Natural killer cell (primary cell): ENCODE results near the gene RDH14. TPM values are rescaled to one million over a fixed set of nuclear protein-coding genes. Genes with fewer than 3 reads are reported as not detected.

Source experiments
- ATAC-seq, 3 donors: fragments of 150-1000 bp in 2 of 3; fragments of 200-7000 bp in 1 of 3; cut with Tn5 transposase; 1 replicate in 1 of 3; 2 replicates in 2 of 3; pipeline ENCODE4 v1.10.0; 2021; ENCODE audit warnings: mild to moderate bottlenecking in 2 of 3, moderate library complexity in 2 of 3
- DNase-seq, 2 donors: peaks; one replicate each; pipeline versions ENCODE4 v3.0.0 to v3.0.0-alpha.2; 2013 to 2021; ENCODE audit warnings: mixed read lengths in 1 of 2
- H3K27ac ChIP-seq: one replicate; pipeline ENCODE4 v1.5.1; 2013; ENCODE audit warnings: mild to moderate bottlenecking, low read length
- H3K27me3 ChIP-seq: one replicate; pipeline ENCODE4 v1.6.1; 2013; ENCODE audit warnings: low read length; ENCODE audit not compliant: control insufficient read depth, insufficient read depth
- H3K36me3 ChIP-seq: one replicate; pipeline ENCODE4 v1.6.1; 2013; ENCODE audit warnings: low read length; ENCODE audit not compliant: control insufficient read depth, insufficient read depth
- H3K4me1 ChIP-seq: one replicate; pipeline ENCODE4 v1.6.1; 2013; ENCODE audit warnings: low read length; ENCODE audit not compliant: control insufficient read depth, insufficient read depth
- H3K4me3 ChIP-seq: one replicate; pipeline ENCODE4 v1.5.1; 2013; ENCODE audit warnings: low read length
- H3K9me3 ChIP-seq: one replicate; pipeline ENCODE4 v1.6.1; 2013; ENCODE audit warnings: low read length; ENCODE audit not compliant: control insufficient read depth, insufficient read depth
- H3K27ac Mint-ChIP-seq, 2 donors: one replicate each; pipeline ENCODE4 v1.8.0; 2022; ENCODE audit warnings: mild to moderate bottlenecking in 2 of 2, mixed read lengths in 2 of 2, moderate library complexity in 1 of 2
- H3K27me3 Mint-ChIP-seq, 2 donors: one replicate each; pipeline ENCODE4 v1.8.0; 2022; ENCODE audit warnings: low read depth in 2 of 2, mixed read lengths in 2 of 2
- H3K36me3 Mint-ChIP-seq: one replicate; pipeline ENCODE4 v1.8.0; 2022; ENCODE audit warnings: mixed read lengths
- H3K4me1 Mint-ChIP-seq, 2 donors: one replicate each; pipeline ENCODE4 v1.8.0; 2022; ENCODE audit warnings: mixed read lengths in 2 of 2
- H3K4me3 Mint-ChIP-seq: one replicate; pipeline ENCODE4 v1.8.0; 2022; ENCODE audit warnings: mild to moderate bottlenecking, moderate library complexity, mixed read lengths
- H3K9me3 Mint-ChIP-seq, 2 donors: one replicate each; pipeline ENCODE4 v1.8.0; 2022; ENCODE audit warnings: mixed read lengths in 2 of 2
- CTCF ChIP-seq: fragments of 200-600 bp; IDR thresholded peaks from one replicate; pipeline ENCODE4 v1.8.0; 2022; ENCODE audit warnings: antibody characterized with exemption
- WGBS: methylation state at CpG from one replicate; pipeline ENCODE4 v1.1.7; 2013; ENCODE audit warnings: missing lambda C conversion rate; ENCODE audit not compliant: insufficient coverage; 5-methylcytosine and 5-hydroxymethylcytosine counted together
- intact Hi-C: fragments of 100-400 bp; cut with micrococcal nuclease; formaldehyde crosslinking; loops from one replicate; pipeline ENCODE4 v1.14.2; 2022
- total RNA-seq, 4 donors: library from RNA; stranded (reverse); fragments of 120-200 nt in 1 of 4; gene quantifications; one replicate each; pipeline versions ENCODE4 v1.2.3 to v1.2.4, GENCODE V29; 2013 to 2022

Gene RDH14
- total RNA-seq, 3 donors from 2014 or later (not counting 1 experiment from before 2014, with no cell fraction given): 8.7 to 13.5 (median 12.5) TPM

- H3K27ac Mint-ChIP-seq: peak overlapping the region in 1 of 2 donors; percentile 71
- no peaks in the 10 kb centered on the region for H3K4me1 ChIP-seq
- no peaks in the 10 kb centered on the region for H3K9me3 ChIP-seq
- H3K27me3 Mint-ChIP-seq: peaks cover 2 to 6% of the 10 kb centered on the region in 2 donors
- H3K36me3 ChIP-seq: no peaks in the 10 kb centered on the region
- H3K4me3 Mint-ChIP-seq: no peak overlapping the region
- TF ChIP-seq CTCF: no peak
- H3K36me3 Mint-ChIP-seq: peaks cover 6% of the 10 kb centered on the region
- intact Hi-C loops: no loop called here
- ATAC-seq: peak in 1 of 3 donors; percentile 29
- peak in 1 of 2 donors; percentile 23 for DNase-seq
- H3K27me3 ChIP-seq: no peaks in the 10 kb centered on the region
- peaks cover 16 to 19% of the 10 kb centered on the region in 2 donors for H3K4me1 Mint-ChIP-seq
- H3K27ac ChIP-seq: peak overlapping the region; percentile 38
- H3K9me3 Mint-ChIP-seq: no peaks in the 10 kb centered on the region
- 23% methylated on average over 2 of the region's 2 CpGs for WGBS
- no peak overlapping the region for H3K4me3 ChIP-seq
These were observed 13.9 kb downstream of the RDH14 start for GRCh38 chr2:18546567-18546966.

DNA sequence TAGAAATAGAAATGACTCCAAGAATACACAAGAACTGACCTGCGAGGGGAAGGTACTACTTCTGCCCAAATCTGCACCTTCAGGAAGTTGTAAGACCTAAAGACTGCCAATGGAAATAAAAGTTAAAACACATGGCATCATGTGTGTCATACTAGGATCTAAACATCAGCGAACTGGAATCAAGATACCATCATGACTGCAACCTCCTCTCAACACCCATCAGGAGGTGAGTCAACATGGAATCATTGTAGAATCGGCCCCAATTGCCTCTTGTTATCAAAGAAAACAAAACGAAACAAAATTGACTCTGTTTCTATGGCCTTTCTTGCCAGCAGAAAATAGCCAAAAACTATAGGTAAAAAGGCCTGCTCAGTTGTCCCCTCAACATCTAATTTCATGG is 15.1 kb downstream of the RDH14 start:
- no peak overlapping the region for H3K4me3 Mint-ChIP-seq
- no peak for DNase-seq
- intact Hi-C loops: no loop called here

GRCh38 chr2:18544171-18544570 is 16.3 kb downstream of the RDH14 start:
- Mint-ChIP-seq H3K4me3 (no peak overlapping the region), H3K36me3 (peaks cover 8% of the 10 kb centered on the region), H3K4me1 (peaks cover 10 to 16% of the 10 kb centered on the region in 2 donors), H3K27me3 (peaks cover 6 to 17% of the 10 kb centered on the region in 2 donors), H3K9me3 (peaks cover 4% of the 10 kb centered on the region in 2 donors), H3K27ac (no peak overlapping the region)
- DNase-seq (no peak), ATAC-seq (no peak)
- Histone ChIP-seq H3K27ac (no peak overlapping the region), H3K4me1 (no peaks in the 10 kb centered on the region), H3K4me3 (no peak overlapping the region), H3K9me3 (no peaks in the 10 kb centered on the region), H3K27me3 (no peaks in the 10 kb centered on the region), H3K36me3 (no peaks in the 10 kb centered on the region)
- intact Hi-C loops: no loop called here
- 95% methylated on average over 3 of the region's 3 CpGs for WGBS
- TF ChIP-seq CTCF: no peak

More for the DNA sequence above, 15.1 kb downstream of the RDH14 start:
- Mint-ChIP-seq H3K27ac (no peak overlapping the region), H3K4me1 (peaks cover 15 to 16% of the 10 kb centered on the region in 2 donors), H3K36me3 (peaks cover 8% of the 10 kb centered on the region), H3K27me3 (peaks cover 6 to 17% of the 10 kb centered on the region in 2 donors), H3K9me3 (peaks cover 4% of the 10 kb centered on the region in 2 donors)
- TF ChIP-seq CTCF: no peak
- 88% methylated on average over 4 of the region's 4 CpGs for WGBS
- no peak overlapping the region for H3K27ac ChIP-seq
- H3K9me3 ChIP-seq: no peaks in the 10 kb centered on the region
- no peaks in the 10 kb centered on the region for H3K27me3 ChIP-seq
- H3K4me1 ChIP-seq: no peaks in the 10 kb centered on the region
- ATAC-seq: no peak
- no peaks in the 10 kb centered on the region for H3K36me3 ChIP-seq
- no peak overlapping the region for H3K4me3 ChIP-seq

DNA sequence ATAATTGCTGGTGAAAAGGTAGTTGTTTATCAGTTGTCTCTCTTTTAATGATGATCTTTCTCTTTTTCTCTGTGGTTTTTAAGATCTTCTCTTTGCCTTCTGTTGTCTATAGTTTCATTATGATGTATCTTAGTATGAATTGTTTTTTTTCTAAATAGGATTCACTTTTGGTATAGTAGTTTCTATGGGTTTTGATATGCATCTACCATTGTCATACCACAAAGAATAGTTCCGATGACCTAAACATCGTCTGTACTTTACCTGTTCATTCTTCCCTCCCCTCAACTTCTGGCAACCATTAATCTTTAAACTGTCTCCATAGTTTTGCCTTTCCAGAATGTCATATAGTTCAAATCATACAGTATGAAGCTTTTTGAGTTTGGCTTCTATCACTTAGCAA is 19.6 kb downstream of the RDH14 start:
- Histone ChIP-seq H3K4me1 (no peaks in the 10 kb centered on the region), H3K9me3 (no peaks in the 10 kb centered on the region), H3K27ac (no peak overlapping the region), H3K27me3 (no peaks in the 10 kb centered on the region), H3K36me3 (no peaks in the 10 kb centered on the region), H3K4me3 (no peak overlapping the region)
- Mint-ChIP-seq H3K4me1 (no peaks in the 10 kb centered on the region), H3K4me3 (no peak overlapping the region), H3K27ac (no peak overlapping the region), H3K27me3 (peaks cover 6 to 30% of the 10 kb centered on the region in 2 donors), H3K9me3 (peaks cover 4% of the 10 kb centered on the region in 2 donors), H3K36me3 (peaks cover 8% of the 10 kb centered on the region)
- 74% methylated on average over 2 of the region's 2 CpGs for WGBS
- TF ChIP-seq CTCF: no peak
- no peak for DNase-seq
- no peak for ATAC-seq
- intact Hi-C loops: no loop called here
